B cell (primary cell): ENCODE measurements around the gene NEGR1. TPM values are rescaled to one million over a fixed set of nuclear protein-coding genes. Genes with fewer than 3 reads are reported as not detected.

Source experiments
- ATAC-seq: fragments of 200-7000 bp; cut with Tn5 transposase; one replicate; pipeline ENCODE4 v1.10.0; 2021; ENCODE audit warnings: low read depth, mild to moderate bottlenecking, moderate number of reproducible peaks, moderate library complexity
- CTCF ChIA-PET: fragments of 350-600 bp; sonication (Branson Sonifier 250); formaldehyde crosslinking; loops from one replicate; lab custom pipeline; 2021; ENCODE audit warnings: antibody characterized with exemption, inconsistent platforms; lab: Charles Lee
- POLR2A ChIA-PET: fragments of 350-600 bp; sonication (Branson Sonifier 250); formaldehyde crosslinking; loops from one replicate; lab custom pipeline; 2021; ENCODE audit warnings: antibody characterized with exemption; lab: Charles Lee
- DNase-seq: peaks from one replicate; pipeline ENCODE4 v3.0.0; 2013
- H2AFZ ChIP-seq: 2 replicates; pipeline ENCODE4 v1.6.1; 2012; ENCODE audit warnings: mild to moderate bottlenecking, low read depth, low read length; ENCODE audit not compliant: insufficient read depth, poor library complexity, severe bottlenecking
- H3K27ac ChIP-seq, 2 donors: 1 replicate in 1 of 2; 2 replicates in 1 of 2; pipeline ENCODE4 v1.5.1; 2012 to 2013; ENCODE audit warnings: low read length in 2 of 2, mild to moderate bottlenecking in 2 of 2, moderate library complexity in 1 of 2
- H3K27me3 ChIP-seq, 4 experiments: fragments of 200-600 bp in 1 of 4; sonication (generic) in 1 of 4; replicated peaks in 1 of 4; 1 replicate in 2 of 4; 2 replicates in 2 of 4; pipeline versions ENCODE4 v1.6.1 to v1.7.0; 2013 to 2016; ENCODE audit warnings: low read length in 3 of 4, mild to moderate bottlenecking in 2 of 4, mixed read lengths in 1 of 4, moderate library complexity in 1 of 4; ENCODE audit not compliant: insufficient read depth in 4 of 4, control insufficient read depth in 3 of 4; ENCODE audit errors: control extremely low read depth in 1 of 4
- H3K36me3 ChIP-seq, 2 experiments: replicated peaks in 1 of 2; 1 replicate in 1 of 2; 2 replicates in 1 of 2; pipeline versions ENCODE4 v1.6.1 to v1.7.1; 2013; ENCODE audit warnings: low read length in 1 of 2; ENCODE audit not compliant: insufficient read depth in 2 of 2, control insufficient read depth in 1 of 2; ENCODE audit errors: control extremely low read depth in 1 of 2, extremely low read depth in 1 of 2
- H3K4me1 ChIP-seq, 2 donors: fragments of 200-600 bp in 1 of 2; sonication (generic) in 1 of 2; 1 replicate in 1 of 2; 2 replicates in 1 of 2; pipeline versions ENCODE4 v1.5.1 to v1.6.1; 2013 to 2017; ENCODE audit warnings: low read length in 2 of 2; ENCODE audit not compliant: control insufficient read depth in 2 of 2, insufficient read depth in 2 of 2
- H3K4me2 ChIP-seq: replicated peaks from 2 replicates; pipeline ENCODE3; 2012; ENCODE audit warnings: mild to moderate bottlenecking, low read depth, low read length; ENCODE audit not compliant: poor library complexity, severe bottlenecking
- H3K4me3 ChIP-seq, 5 experiments: fragments of 200-600 bp in 1 of 5; sonication (generic) in 1 of 5; 1 replicate in 3 of 5; 2 replicates in 2 of 5; pipeline versions ENCODE4 v1.5.1 to v1.7.0; 2011 to 2016; ENCODE audit warnings: low read length in 4 of 5, mild to moderate bottlenecking in 4 of 5, low read depth in 2 of 5, control low read depth in 1 of 5, moderate library complexity in 1 of 5; ENCODE audit not compliant: insufficient read depth in 1 of 5; ENCODE audit errors: control extremely low read depth in 1 of 5, extremely low read depth in 1 of 5
- H3K79me2 ChIP-seq: fragments of 200-600 bp; sonication (generic); one replicate; pipeline ENCODE4 v1.6.0; 2016; ENCODE audit warnings: low read length; ENCODE audit not compliant: control insufficient read depth, insufficient read depth
- H3K9ac ChIP-seq: fragments of 200-600 bp; sonication (generic); 2 replicates; pipeline ENCODE4 v1.6.1; 2017; ENCODE audit warnings: mild to moderate bottlenecking, low read length, moderate library complexity
- H3K9me3 ChIP-seq, 3 donors: one replicate each; pipeline versions ENCODE4 v1.6.1 to v1.7.1; 2013; ENCODE audit warnings: low read length in 2 of 3; ENCODE audit not compliant: control insufficient read depth in 2 of 3, insufficient read depth in 1 of 3; ENCODE audit errors: control extremely low read depth in 1 of 3
- H4K20me1 ChIP-seq: 2 replicates; pipeline ENCODE4 v1.6.0; 2012; ENCODE audit warnings: mild to moderate bottlenecking, low read length; ENCODE audit not compliant: insufficient read depth, control insufficient read depth, poor library complexity, severe bottlenecking
- H3K27ac Mint-ChIP-seq: one replicate; pipeline ENCODE4 v1.8.0; 2021; ENCODE audit warnings: mixed read lengths
- H3K27me3 Mint-ChIP-seq: one replicate; pipeline ENCODE4 v1.8.0; 2021; ENCODE audit warnings: mixed read lengths
- H3K4me1 Mint-ChIP-seq: one replicate; pipeline ENCODE4 v1.8.0; 2021; ENCODE audit warnings: mixed read lengths
- H3K4me3 Mint-ChIP-seq: one replicate; pipeline ENCODE4 v1.8.0; 2021; ENCODE audit warnings: mixed read lengths
- H3K9me3 Mint-ChIP-seq: one replicate; pipeline ENCODE4 v1.8.0; 2022; ENCODE audit warnings: mixed read lengths; ENCODE audit not compliant: insufficient read depth
- EZH2 ChIP-seq: IDR thresholded peaks from 2 replicates; pipeline ENCODE4 v1.6.1; 2012; ENCODE audit warnings: borderline replicate concordance, low read depth, mild to moderate bottlenecking, moderate library complexity, low read length; ENCODE audit not compliant: insufficient read depth, poor library complexity, severe bottlenecking
- WGBS: methylation state at CpG from one replicate; pipeline ENCODE4 v1.1.5; 2013; ENCODE audit warnings: missing lambda C conversion rate; ENCODE audit not compliant: insufficient coverage; 5-methylcytosine and 5-hydroxymethylcytosine counted together
- intact Hi-C: fragments of 100-400 bp; cut with micrococcal nuclease; formaldehyde crosslinking; loops from one replicate; pipeline ENCODE4 v1.10.0; 2022
- polyA plus RNA-seq: library from polyadenylated mRNA; depleted of rRNA; stranded (reverse); fragments of >200 nt; gene quantifications from 2 replicates; pipeline ENCODE4 v1.2.3, GENCODE V29; 2012
- total RNA-seq, 2 donors: library from RNA; stranded (reverse); fragments of 120-200 nt in 1 of 2; gene quantifications; 1 replicate in 1 of 2; 2 replicates in 1 of 2; pipeline versions ENCODE4 v1.2.3 to v1.2.4, GENCODE V29; 2013 to 2022
- TF ChIP-seq, protein P1 (sequence below): fragments of 200-600 bp; IDR thresholded peaks from one replicate; pipeline ENCODE4 v1.8.0; 2022; ENCODE audit warnings: antibody characterized with exemption, mild to moderate bottlenecking

The NEGR1 gene
- total and polyA plus RNA-seq, 2 donors (not counting 1 experiment from before 2014, with no cell fraction given) = 0.01 TPM; not detected in 1

DNA sequence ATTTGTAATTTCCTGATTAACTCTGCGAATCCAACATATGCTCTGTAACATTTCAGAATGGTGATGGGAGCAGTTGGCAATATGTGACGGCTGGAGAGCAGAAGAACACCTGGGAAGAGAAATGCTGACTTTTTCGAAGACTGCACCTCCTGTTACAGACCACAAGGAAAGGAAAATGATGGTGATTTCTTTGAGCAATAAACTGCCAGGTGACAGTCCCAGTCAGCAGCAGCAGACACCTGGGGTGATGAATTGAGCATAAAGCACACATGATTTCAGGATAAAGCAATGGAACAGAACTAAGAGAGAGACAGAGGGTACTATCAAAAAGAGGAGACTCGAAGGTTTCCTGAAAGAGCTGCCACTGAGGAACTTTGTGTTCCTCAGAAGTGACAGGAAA, 528.6 kb downstream of the NEGR1 start:
- Histone ChIP-seq H3K9me3 (no peaks in the 10 kb centered on the region), H3K4me1 (no peaks in the 10 kb centered on the region), H3K4me3 (no peak overlapping the region), H2AFZ (no peak overlapping the region), H3K36me3 (no peaks in the 10 kb centered on the region), H4K20me1 (no peaks in the 10 kb centered on the region), H3K9ac (no peak overlapping the region), H3K27ac (no peak overlapping the region), H3K79me2 (no peaks in the 10 kb centered on the region), H3K27me3 (no peaks in the 10 kb centered on the region), H3K4me2 (no peak overlapping the region)
- ChIA-PET POLR2A (no interaction called here), CTCF (no interaction called here)
- intact Hi-C loops = no loop called here
- H3K27ac Mint-ChIP-seq = no peak overlapping the region
- H3K4me3 Mint-ChIP-seq = no peak overlapping the region
- no peaks in the 10 kb centered on the region for H3K27me3 Mint-ChIP-seq
- H3K4me1 Mint-ChIP-seq = no peaks in the 10 kb centered on the region
- DNase-seq (no peak), ATAC-seq (no peak)
- H3K9me3 Mint-ChIP-seq = no peaks in the 10 kb centered on the region
- TF ChIP-seq, protein P1, sequence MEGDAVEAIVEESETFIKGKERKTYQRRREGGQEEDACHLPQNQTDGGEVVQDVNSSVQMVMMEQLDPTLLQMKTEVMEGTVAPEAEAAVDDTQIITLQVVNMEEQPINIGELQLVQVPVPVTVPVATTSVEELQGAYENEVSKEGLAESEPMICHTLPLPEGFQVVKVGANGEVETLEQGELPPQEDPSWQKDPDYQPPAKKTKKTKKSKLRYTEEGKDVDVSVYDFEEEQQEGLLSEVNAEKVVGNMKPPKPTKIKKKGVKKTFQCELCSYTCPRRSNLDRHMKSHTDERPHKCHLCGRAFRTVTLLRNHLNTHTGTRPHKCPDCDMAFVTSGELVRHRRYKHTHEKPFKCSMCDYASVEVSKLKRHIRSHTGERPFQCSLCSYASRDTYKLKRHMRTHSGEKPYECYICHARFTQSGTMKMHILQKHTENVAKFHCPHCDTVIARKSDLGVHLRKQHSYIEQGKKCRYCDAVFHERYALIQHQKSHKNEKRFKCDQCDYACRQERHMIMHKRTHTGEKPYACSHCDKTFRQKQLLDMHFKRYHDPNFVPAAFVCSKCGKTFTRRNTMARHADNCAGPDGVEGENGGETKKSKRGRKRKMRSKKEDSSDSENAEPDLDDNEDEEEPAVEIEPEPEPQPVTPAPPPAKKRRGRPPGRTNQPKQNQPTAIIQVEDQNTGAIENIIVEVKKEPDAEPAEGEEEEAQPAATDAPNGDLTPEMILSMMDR = no peak
- TF ChIP-seq EZH2 = no peak
- WGBS = 77% methylated on average over 3 of the region's 4 CpGs

DNA sequence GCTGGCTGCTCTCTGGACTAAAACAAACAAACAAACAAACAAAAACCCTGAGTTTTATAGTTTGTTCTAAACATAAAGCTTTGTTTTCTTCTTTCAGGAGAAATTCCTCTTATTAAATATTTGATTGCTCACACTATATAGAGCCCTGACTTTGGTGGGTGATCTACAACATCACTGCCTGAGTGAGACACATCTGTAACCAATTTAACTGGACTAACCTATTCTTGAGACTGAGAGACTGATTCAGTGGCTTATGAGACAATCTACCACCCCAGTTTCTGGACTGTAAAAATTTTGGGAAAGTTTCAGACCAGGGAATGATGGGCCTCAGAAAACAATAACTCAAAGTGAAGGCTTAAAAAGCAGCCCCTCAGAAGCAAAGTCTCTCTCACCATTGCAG, 537.0 kb downstream of the NEGR1 start:
- Histone ChIP-seq H3K36me3 (no peaks in the 10 kb centered on the region), H3K9me3 (no peaks in the 10 kb centered on the region), H4K20me1 (no peaks in the 10 kb centered on the region), H3K27ac (no peak overlapping the region), H2AFZ (no peak overlapping the region), H3K4me2 (no peak overlapping the region), H3K9ac (no peak overlapping the region), H3K4me1 (no peaks in the 10 kb centered on the region), H3K4me3 (no peak overlapping the region), H3K79me2 (no peaks in the 10 kb centered on the region), H3K27me3 (no peaks in the 10 kb centered on the region)
- ChIA-PET POLR2A (no interaction called here), CTCF (no interaction called here)
- DNase-seq (no peak), ATAC-seq (no peak)
- TF ChIP-seq EZH2 = no peak
- TF ChIP-seq, protein P1 = no peak
- no peak overlapping the region for H3K4me3 Mint-ChIP-seq
- intact Hi-C loops = no loop called here
- H3K4me1 Mint-ChIP-seq = no peaks in the 10 kb centered on the region
- no peaks in the 10 kb centered on the region for H3K27me3 Mint-ChIP-seq
- H3K9me3 Mint-ChIP-seq = peaks cover 2% of the 10 kb centered on the region
- H3K27ac Mint-ChIP-seq = no peak overlapping the region
